K562 (cell line): ENCODE results near the gene CLDN1. TPM values are rescaled to one million over a fixed set of nuclear protein-coding genes. Genes with fewer than 3 reads are reported as not detected.

Source experiments
- polyA plus RNA-seq, 8 experiments: library from polyadenylated mRNA; depleted of rRNA in 4 of 8; stranded (reverse) in 5 of 8; unstranded in 3 of 8; fragments of >200 nt; fragmentation: Nextera tagmentation in 2 of 8; fragmentation: Illumina TruSeq in 1 of 8; extraction: Ambion mirVana in 2 of 8; extraction: Trizol in 1 of 8; gene quantifications; 2 replicates each; pipeline versions ENCODE4 v1.2.1 to v1.2.3, GENCODE V29; 2011 to 2014; ENCODE audit warnings: inconsistent platforms in 1 of 8, missing spikeins in 1 of 8
- total RNA-seq, 7 experiments: library from RNA; depleted of rRNA in 6 of 7; stranded (reverse); fragments of >200 nt in 6 of 7; fragmentation: Illumina TruSeq in 2 of 7; extraction: Trizol in 2 of 7; gene quantifications; 2 replicates each; pipeline versions ENCODE4 v1.2.1 to v1.2.3, GENCODE V29; 2011 to 2021; ENCODE audit warnings: low replicate concordance in 1 of 7

The CLDN1 gene
- total and polyA plus RNA-seq, 9 of the 15 experiments (the other 6 are each of a cell fraction or from before 2014, with no cell fraction given) = 0.16 TPM; not detected in 8

Other genes with a start within 250 kb of the CLDN1 start
- not detected in 2 replicates for gene P3H2, start 201.5 kb downstream of the CLDN1 start, total RNA-seq (2014; rRNA removed)
- gene P3H2, start 201.5 kb downstream of the CLDN1 start, total RNA-seq (2014; rRNA removed; fragmentation: Illumina TruSeq; extraction: Trizol) = not detected in 2 replicates
- not detected in 2 replicates for gene P3H2, start 201.5 kb downstream of the CLDN1 start, total RNA-seq (2015; rRNA removed; fragmentation: Illumina TruSeq; extraction: Trizol)
- 0.22 and 0.40 TPM in 2 replicates for gene P3H2, start 201.5 kb downstream of the CLDN1 start, total RNA-seq (2021)
- gene P3H2, start 201.5 kb downstream of the CLDN1 start, polyA plus RNA-seq (2011; rRNA removed) = 0.26 TPM in 1 of 2 replicates, not detected in the other
- not detected in 2 replicates for gene P3H2, start 201.5 kb downstream of the CLDN1 start, polyA plus RNA-seq (2014; fragmentation: Illumina TruSeq; extraction: Trizol)
- not detected for gene P3H2, start 201.5 kb downstream of the CLDN1 start, polyA plus RNA-seq (2014; fragmentation: Nextera tagmentation; extraction: Ambion mirVana)
- gene P3H2, start 201.5 kb downstream of the CLDN1 start, polyA plus RNA-seq (2014; rRNA removed) = 0.04 TPM in 1 of 2 replicates, not detected in the other
- gene CLDN16, start 65.7 kb upstream of the CLDN1 start, total RNA-seq (2014; rRNA removed) = not detected in 2 replicates
- gene CLDN16, start 65.7 kb upstream of the CLDN1 start, total RNA-seq (2014; rRNA removed; fragmentation: Illumina TruSeq; extraction: Trizol) = 0.04 and 0.06 TPM in 2 replicates
- 0.04 TPM in 1 of 2 replicates, not detected in the other for gene CLDN16, start 65.7 kb upstream of the CLDN1 start, total RNA-seq (2015; rRNA removed; fragmentation: Illumina TruSeq; extraction: Trizol)
- not detected in 2 replicates for gene CLDN16, start 65.7 kb upstream of the CLDN1 start, total RNA-seq (2021)
- gene CLDN16, start 65.7 kb upstream of the CLDN1 start, polyA plus RNA-seq (2011; rRNA removed) = 0.11 TPM in 1 of 2 replicates, not detected in the other
- not detected in 2 replicates for gene CLDN16, start 65.7 kb upstream of the CLDN1 start, polyA plus RNA-seq (2014; fragmentation: Illumina TruSeq; extraction: Trizol)
- gene CLDN16, start 65.7 kb upstream of the CLDN1 start, polyA plus RNA-seq (2014; fragmentation: Nextera tagmentation; extraction: Ambion mirVana) = not detected
- gene CLDN16, start 65.7 kb upstream of the CLDN1 start, polyA plus RNA-seq (2014; rRNA removed) = 0.04 TPM in 1 of 2 replicates, not detected in the other
- 0.08 TPM in 1 of 2 replicates, not detected in the other for gene TMEM207, start 127.5 kb upstream of the CLDN1 start, total RNA-seq (2014; rRNA removed)
- gene TMEM207, start 127.5 kb upstream of the CLDN1 start, total RNA-seq (2014; rRNA removed; fragmentation: Illumina TruSeq; extraction: Trizol) = 0.07 TPM in 1 of 2 replicates, not detected in the other
- not detected in 2 replicates for gene TMEM207, start 127.5 kb upstream of the CLDN1 start, total RNA-seq (2015; rRNA removed; fragmentation: Illumina TruSeq; extraction: Trizol)
- not detected in 2 replicates for gene TMEM207, start 127.5 kb upstream of the CLDN1 start, total RNA-seq (2021)
- gene TMEM207, start 127.5 kb upstream of the CLDN1 start, polyA plus RNA-seq (2011; rRNA removed) = 0.04 TPM in 1 of 2 replicates, not detected in the other
- gene TMEM207, start 127.5 kb upstream of the CLDN1 start, polyA plus RNA-seq (2014; fragmentation: Illumina TruSeq; extraction: Trizol) = 0.10 and 0.14 TPM in 2 replicates
- under 1 TPM; 0.04 TPM for gene TMEM207, start 127.5 kb upstream of the CLDN1 start, polyA plus RNA-seq (2014; fragmentation: Nextera tagmentation; extraction: Ambion mirVana)
- gene TMEM207, start 127.5 kb upstream of the CLDN1 start, polyA plus RNA-seq (2014; rRNA removed) = not detected in 2 replicates
- gene IL1RAP, start 191.6 kb upstream of the CLDN1 start, total RNA-seq (2014; rRNA removed) = 0.23 and 0.90 TPM in 2 replicates
- 1.0 and 1.2 TPM in 2 replicates for gene IL1RAP, start 191.6 kb upstream of the CLDN1 start, total RNA-seq (2014; rRNA removed; fragmentation: Illumina TruSeq; extraction: Trizol)
- gene IL1RAP, start 191.6 kb upstream of the CLDN1 start, total RNA-seq (2015; rRNA removed; fragmentation: Illumina TruSeq; extraction: Trizol) = 0.98 and 1.3 TPM in 2 replicates
- gene IL1RAP, start 191.6 kb upstream of the CLDN1 start, total RNA-seq (2021) = 0.62 and 1.3 TPM in 2 replicates
- gene IL1RAP, start 191.6 kb upstream of the CLDN1 start, polyA plus RNA-seq (2011; rRNA removed) = 0.35 and 1.8 TPM in 2 replicates
- 0.84 and 1.1 TPM in 2 replicates for gene IL1RAP, start 191.6 kb upstream of the CLDN1 start, polyA plus RNA-seq (2014; fragmentation: Illumina TruSeq; extraction: Trizol)
- under 1 TPM; 0.23 to 0.36 TPM for gene IL1RAP, start 191.6 kb upstream of the CLDN1 start, polyA plus RNA-seq (2014; fragmentation: Nextera tagmentation; extraction: Ambion mirVana)
- gene IL1RAP, start 191.6 kb upstream of the CLDN1 start, polyA plus RNA-seq (2014; rRNA removed) = 0.47 and 0.88 TPM in 2 replicates